Nucleus accumbens (tissue), 56 donors: ENCODE measurements around the gene GJD3.

Experiments used
- DNase-seq, 56 donors: peaks; one replicate each; lab custom pipeline; 2025; lab: John Stamatoyannopoulos, UW

Gene GJD3

DNA sequence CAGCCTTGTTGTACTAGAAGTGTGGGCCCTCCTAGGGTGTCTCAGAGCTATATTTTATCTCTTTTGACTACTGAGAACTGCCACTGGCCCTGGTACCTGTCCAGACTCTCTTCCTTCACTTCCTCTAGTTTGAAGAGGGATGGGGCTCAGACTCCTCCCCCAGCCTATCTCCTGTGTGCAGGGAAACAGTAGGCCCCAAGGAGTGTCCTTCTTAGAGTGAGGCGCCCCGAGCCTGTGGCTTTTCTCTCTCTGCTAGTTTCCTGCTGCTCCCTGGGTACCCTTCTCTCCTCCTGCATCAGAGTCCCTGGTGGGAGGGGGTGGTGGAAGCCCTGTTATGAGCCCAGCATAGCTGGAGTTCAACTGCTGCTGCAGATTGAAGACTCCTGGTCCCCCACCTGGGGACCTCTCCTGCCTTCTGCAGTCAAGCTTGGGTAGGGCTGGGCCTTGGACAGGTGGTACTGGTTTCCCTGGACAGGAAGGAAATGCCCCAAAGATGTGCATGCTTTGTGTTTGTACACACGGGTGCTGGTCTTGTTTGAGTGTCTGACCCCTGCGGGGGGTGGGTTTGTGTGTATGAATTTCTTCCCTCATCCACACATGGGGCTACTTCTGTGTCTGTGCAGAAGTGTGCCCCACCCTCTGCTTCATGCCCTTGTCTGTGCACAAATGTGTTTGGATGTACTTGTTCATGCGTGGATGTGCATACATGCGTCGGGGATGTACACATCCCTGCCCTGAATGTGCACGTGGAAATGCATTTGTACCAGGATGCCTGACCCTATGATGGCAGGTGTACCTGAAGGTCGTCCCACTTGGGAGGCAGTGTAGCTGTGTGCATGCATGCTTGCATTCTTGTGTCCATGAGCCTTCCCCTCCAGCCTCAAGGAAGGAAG lies 48.6 kb downstream of the GJD3 start:
- no peak for DNase-seq

GRCh38 chr17:40315206-40315605 lies 49.3 kb downstream of the GJD3 start:
- no peak for DNase-seq

- peak in 34 of 56 donors; percentile 19 to 82 (median 49) for DNase-seq
These were observed 50.0 kb downstream of the GJD3 start for GRCh38 chr17:40314584-40314956.

GRCh38 chr17:40313668-40314583 lies 50.6 kb downstream of the GJD3 start:
- DNase-seq: no peak
